Fibroblast of the aortic adventitia (primary cell): Measurements from ENCODE around the gene COL6A5. TPM values are rescaled to one million over a fixed set of nuclear protein-coding genes. Genes with fewer than 3 reads are reported as not detected.

Experiments
- DNase-seq: peaks from one replicate; pipeline ENCODE4 v3.0.0-alpha.2; 2010; ENCODE audit warnings: low read depth
- H3K4me3 ChIP-seq: 2 replicates; pipeline ENCODE4 v1.5.1; 2011; ENCODE audit warnings: low read depth, mild to moderate bottlenecking, control low read depth, low read length, moderate library complexity
- CTCF ChIP-seq: IDR thresholded peaks from 2 replicates; pipeline ENCODE4 v1.5.1; 2011; ENCODE audit warnings: mild to moderate bottlenecking, low read length, control low read depth, inconsistent platforms; ENCODE audit not compliant: insufficient read depth
- total RNA-seq: library from RNA; depleted of rRNA; stranded (reverse); fragments of >200 nt; gene quantifications from 2 replicates; pipeline ENCODE4 v1.2.3, GENCODE V29; 2012; ENCODE audit warnings: low replicate concordance

The COL6A5 gene
- total RNA-seq, 1 donor = under 0.01 TPM

GRCh38 chr3:130384476-130385025, 39.1 kb downstream of the COL6A5 start:
- no peak for TF ChIP-seq CTCF
- no peak overlapping the region for H3K4me3 ChIP-seq
- DNase-seq = no peak

- peak; percentile 32 for DNase-seq
- TF ChIP-seq CTCF = no peak
- no peak overlapping the region for H3K4me3 ChIP-seq
Observed at GRCh38 chr3:130386604-130387263, 41.3 kb downstream of the COL6A5 start.

GRCh38 chr3:130389743-130390478, 44.4 kb downstream of the COL6A5 start:
- no peak overlapping the region for H3K4me3 ChIP-seq
- no peak for DNase-seq
- no peak for TF ChIP-seq CTCF

- no peak for TF ChIP-seq CTCF
- no peak overlapping the region for H3K4me3 ChIP-seq
- no peak for DNase-seq
Observed at GRCh38 chr3:130392266-130392665, 46.8 kb downstream of the COL6A5 start.

GRCh38 chr3:130393594-130393993, 48.1 kb downstream of the COL6A5 start:
- DNase-seq = no peak
- H3K4me3 ChIP-seq = no peak overlapping the region
- TF ChIP-seq CTCF = no peak

GRCh38 chr3:130395331-130395730, 49.9 kb downstream of the COL6A5 start:
- DNase-seq = no peak

More at GRCh38 chr3:130395331-130395730, 49.9 kb downstream of the COL6A5 start:
- no peak overlapping the region for H3K4me3 ChIP-seq
- TF ChIP-seq CTCF = no peak
